ENCODE results near the gene CHI3L2.

Gene CHI3L2

DNA sequence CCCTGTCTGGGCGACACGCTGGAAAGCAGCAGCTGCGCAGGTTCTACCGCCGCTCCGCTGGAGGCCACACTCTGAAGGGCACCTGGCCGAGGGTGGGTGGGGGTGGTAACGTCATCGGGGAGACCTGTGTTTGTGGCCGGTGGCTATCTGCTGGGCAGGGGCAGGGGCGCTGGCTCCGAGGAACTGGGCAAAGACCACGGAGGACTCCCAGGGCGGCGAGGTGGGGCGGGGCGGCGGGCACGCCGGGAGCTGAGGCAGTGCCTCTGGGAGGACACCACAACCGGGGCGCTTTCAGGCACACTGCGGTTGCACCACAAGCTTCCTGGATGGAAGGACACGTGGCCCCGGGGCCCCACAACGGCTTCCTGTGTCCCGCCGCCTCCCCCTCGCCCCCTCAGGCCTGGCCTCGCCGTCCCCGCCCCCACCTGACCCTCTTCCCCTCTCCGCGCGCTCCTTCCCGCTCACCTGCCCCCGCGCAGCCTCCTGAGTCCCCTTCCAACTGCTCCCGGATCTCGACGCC is 23.8 kb upstream of the CHI3L2 start:
- H3K4me1 ChIP-seq (ENCODE audit: insufficient read depth, low read length) = peaks cover 5% of the 10 kb centered on the region

DNA sequence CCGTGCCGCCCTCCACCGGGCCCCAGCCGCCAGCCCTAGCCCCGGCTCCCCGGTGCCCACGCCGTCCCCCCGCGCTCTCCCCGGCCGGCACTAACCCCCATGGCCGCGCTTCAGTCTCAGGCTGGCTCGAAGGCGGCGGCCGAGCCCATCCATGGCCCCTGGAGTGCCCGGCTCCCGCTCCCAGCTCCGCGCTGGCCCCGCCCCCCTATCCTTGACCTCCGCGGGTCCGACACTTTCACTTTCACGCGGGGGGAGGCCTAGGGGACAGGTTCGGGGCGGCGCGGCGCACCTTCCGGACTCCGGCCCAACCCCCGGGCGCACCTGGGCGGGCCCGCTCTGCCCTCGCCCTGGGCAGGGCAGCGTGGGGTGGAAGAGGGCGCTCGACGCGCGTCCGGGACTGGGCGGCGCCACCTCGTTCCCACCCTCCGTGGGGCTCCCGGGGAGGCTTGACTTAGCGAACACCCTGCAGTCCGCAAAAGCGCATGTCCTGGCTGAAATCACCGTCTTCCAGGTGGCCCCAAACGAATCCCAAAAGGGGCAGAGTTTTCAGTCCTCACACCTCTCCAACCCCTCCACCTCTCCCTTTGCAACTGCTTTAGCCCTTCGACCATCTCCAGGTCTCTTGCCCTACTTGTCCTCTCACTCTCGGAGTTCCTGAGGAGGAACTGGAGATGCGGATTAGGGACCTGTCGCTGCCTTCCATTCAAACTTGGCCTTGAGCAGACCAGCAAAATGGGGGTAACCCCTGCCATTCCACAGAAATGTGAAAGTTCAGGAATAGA is 23.1 kb upstream of the CHI3L2 start:
- peak overlapping the region; percentile 45 to 57 for H3K4me3 ChIP-seq (ENCODE audit: low read depth in 1 of 2, low read length in 2 of 2)
- no peaks in the 10 kb centered on the region for H3K9me3 ChIP-seq (ENCODE audit: low read length)
- H3K36me3 ChIP-seq (ENCODE audit: insufficient read depth, low read length) = no peaks in the 10 kb centered on the region
- peaks cover 5% of the 10 kb centered on the region for H3K4me1 ChIP-seq (ENCODE audit: insufficient read depth, low read length)
- no peak overlapping the region for H3K27ac ChIP-seq (ENCODE audit: low read depth, low read length)
- no peak overlapping the region for H3K9ac ChIP-seq (ENCODE audit: low read length)
- peaks cover 9 to 17% of the 10 kb centered on the region in 2 donors for H3K27me3 ChIP-seq (ENCODE audit: control insufficient read depth in 1 of 2, insufficient read depth in 2 of 2, low read length in 2 of 2)

More for the DNA sequence above, 23.8 kb upstream of the CHI3L2 start:
- H3K4me3 ChIP-seq (ENCODE audit: low read depth in 1 of 2, low read length in 2 of 2) = peak overlapping the region; percentile 45 to 57
- no peak overlapping the region for H3K27ac ChIP-seq (ENCODE audit: low read depth, low read length)
- H3K27me3 ChIP-seq (ENCODE audit: control insufficient read depth in 1 of 2, insufficient read depth in 2 of 2, low read length in 2 of 2) = peaks cover 9 to 17% of the 10 kb centered on the region in 2 donors
- no peaks in the 10 kb centered on the region for H3K9me3 ChIP-seq (ENCODE audit: low read length)
- H3K36me3 ChIP-seq (ENCODE audit: insufficient read depth, low read length) = no peaks in the 10 kb centered on the region
- no peak overlapping the region for H3K9ac ChIP-seq (ENCODE audit: low read length)

DNA sequence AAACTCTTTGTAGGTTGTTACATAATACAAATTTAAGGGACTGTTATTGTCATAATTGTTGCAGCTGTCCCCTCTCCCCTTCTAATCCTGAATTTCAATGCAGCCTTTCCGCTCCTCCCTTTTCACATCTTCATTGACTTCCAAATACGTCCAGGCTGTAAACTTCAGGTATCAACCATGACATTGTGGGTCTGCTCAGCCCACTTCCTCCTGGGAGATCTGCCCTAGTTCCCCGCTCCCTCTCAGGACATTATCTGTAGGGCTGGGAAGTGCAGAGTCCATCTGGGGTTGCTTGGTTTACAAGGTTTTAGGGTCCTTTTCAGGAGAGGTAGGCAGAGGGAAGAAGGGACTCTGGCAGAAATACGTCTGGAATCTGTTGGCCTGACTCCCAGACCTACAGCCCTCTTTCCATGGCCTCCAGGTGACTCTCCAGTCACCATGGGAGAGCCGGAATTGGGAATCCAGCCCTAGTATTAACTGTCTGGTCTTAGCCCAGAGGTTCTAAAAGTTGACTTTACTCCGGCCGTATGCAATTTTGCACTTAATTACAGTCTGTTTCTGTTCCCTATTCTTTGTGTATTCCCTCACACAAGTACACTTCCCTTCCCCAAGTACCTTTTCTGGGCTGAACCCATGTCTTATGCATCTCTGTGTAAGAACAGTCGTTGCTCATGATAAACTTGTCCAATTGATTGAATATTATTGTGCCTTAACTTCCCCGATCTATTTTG is 22.4 kb upstream of the CHI3L2 start:
- peaks cover 9 to 17% of the 10 kb centered on the region in 2 donors for H3K27me3 ChIP-seq (ENCODE audit: control insufficient read depth in 1 of 2, insufficient read depth in 2 of 2, low read length in 2 of 2)
- H3K9ac ChIP-seq (ENCODE audit: low read length) = no peak overlapping the region
- no peak overlapping the region for H3K27ac ChIP-seq (ENCODE audit: low read depth, low read length)

DNA sequence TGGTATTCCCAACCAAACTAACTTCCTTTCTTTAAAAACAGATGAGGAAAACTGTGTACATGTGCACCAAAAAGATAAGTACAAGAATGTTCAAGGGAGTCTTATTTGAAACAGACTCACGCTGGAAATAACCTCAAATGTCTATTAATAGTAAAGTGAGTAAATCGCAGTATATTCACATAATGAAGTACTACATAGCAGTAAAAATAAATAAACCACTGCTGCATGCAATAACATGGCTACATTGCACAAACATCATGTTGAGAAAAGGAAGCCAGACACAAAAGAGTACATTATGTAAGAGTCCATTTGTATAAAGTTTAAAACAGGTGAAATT is 21.8 kb upstream of the CHI3L2 start:
- no peaks in the 10 kb centered on the region for H3K9me3 ChIP-seq (ENCODE audit: low read length)
- H3K4me1 ChIP-seq (ENCODE audit: insufficient read depth, low read length) = peaks cover 5% of the 10 kb centered on the region
- H3K9ac ChIP-seq (ENCODE audit: low read length) = no peak overlapping the region
- no peak overlapping the region for H3K4me3 ChIP-seq (ENCODE audit: low read depth in 1 of 2, low read length in 2 of 2)
- no peak overlapping the region for H3K27ac ChIP-seq (ENCODE audit: low read depth, low read length)
- no peaks in the 10 kb centered on the region for H3K36me3 ChIP-seq (ENCODE audit: insufficient read depth, low read length)
- H3K27me3 ChIP-seq (ENCODE audit: control insufficient read depth in 1 of 2, insufficient read depth in 2 of 2, low read length in 2 of 2) = peaks cover 9 to 17% of the 10 kb centered on the region in 2 donors

More for the DNA sequence above, 22.4 kb upstream of the CHI3L2 start:
- Histone ChIP-seq H3K36me3 (ENCODE audit: insufficient read depth, low read length) (no peaks in the 10 kb centered on the region), H3K4me3 (ENCODE audit: low read depth in 1 of 2, low read length in 2 of 2) (peak overlapping the region in 1 of 2 donors; percentile 45), H3K9me3 (ENCODE audit: low read length) (no peaks in the 10 kb centered on the region), H3K4me1 (ENCODE audit: insufficient read depth, low read length) (peaks cover 5% of the 10 kb centered on the region)

DNA sequence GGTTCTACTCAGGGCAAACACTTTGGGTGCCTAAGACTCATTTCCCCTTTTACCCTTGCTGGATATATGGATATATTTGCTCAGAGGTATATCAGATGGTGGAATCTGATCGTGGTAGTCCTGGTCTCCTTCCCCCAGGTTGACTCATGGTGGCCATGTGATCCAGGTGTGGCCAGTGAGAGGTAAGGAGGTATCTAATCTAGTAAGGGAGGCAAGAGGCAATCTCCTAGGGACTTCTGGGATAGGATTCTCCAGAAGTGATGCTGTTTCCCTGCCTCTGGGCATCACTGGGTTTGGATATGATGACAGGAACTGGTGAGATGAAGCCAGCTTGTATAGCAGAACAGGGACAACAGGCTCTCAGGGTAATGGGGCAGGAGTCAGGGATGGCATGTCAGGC is 18.6 kb upstream of the CHI3L2 start:
- H3K27me3 ChIP-seq (ENCODE audit: control insufficient read depth in 1 of 2, insufficient read depth in 2 of 2, low read length in 2 of 2) = peaks cover 6 to 9% of the 10 kb centered on the region in 2 donors
- H3K27ac ChIP-seq (ENCODE audit: low read depth, low read length) = no peak overlapping the region
- no peaks in the 10 kb centered on the region for H3K9me3 ChIP-seq (ENCODE audit: low read length)
- no peak overlapping the region for H3K9ac ChIP-seq (ENCODE audit: low read length)
- H3K4me1 ChIP-seq (ENCODE audit: insufficient read depth, low read length) = peaks cover 5% of the 10 kb centered on the region
- no peak overlapping the region for H3K4me3 ChIP-seq (ENCODE audit: low read depth in 1 of 2, low read length in 2 of 2)
- no peaks in the 10 kb centered on the region for H3K36me3 ChIP-seq (ENCODE audit: insufficient read depth, low read length)

DNA sequence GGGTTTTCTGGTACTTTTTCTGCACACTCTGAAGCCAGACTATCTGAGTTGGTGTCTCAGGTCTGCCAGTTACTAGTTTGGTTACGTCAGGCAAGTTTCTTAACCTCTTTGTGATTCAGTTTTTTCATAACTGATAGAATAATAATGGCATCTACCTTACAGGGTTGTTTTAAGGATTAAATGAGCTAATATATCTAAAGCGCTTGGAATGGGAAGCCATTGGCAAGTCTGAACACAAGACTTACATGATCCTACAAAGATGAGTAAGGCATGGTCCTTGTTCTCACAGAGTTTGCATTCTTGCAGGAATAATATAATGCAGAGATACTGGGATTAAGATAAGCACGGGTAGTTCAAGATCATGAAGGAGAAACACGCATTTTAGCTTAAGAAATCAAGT is 17.9 kb upstream of the CHI3L2 start:
- Histone ChIP-seq H3K4me1 (ENCODE audit: insufficient read depth, low read length) (peaks cover 4% of the 10 kb centered on the region), H3K27ac (ENCODE audit: low read depth, low read length) (no peak overlapping the region), H3K27me3 (ENCODE audit: control insufficient read depth in 1 of 2, insufficient read depth in 2 of 2, low read length in 2 of 2) (peaks cover 0 to 6% of the 10 kb centered on the region in 2 donors), H3K9me3 (ENCODE audit: low read length) (no peaks in the 10 kb centered on the region), H3K36me3 (ENCODE audit: insufficient read depth, low read length) (no peaks in the 10 kb centered on the region), H3K9ac (ENCODE audit: low read length) (no peak overlapping the region), H3K4me3 (ENCODE audit: low read depth in 1 of 2, low read length in 2 of 2) (no peak overlapping the region)

DNA sequence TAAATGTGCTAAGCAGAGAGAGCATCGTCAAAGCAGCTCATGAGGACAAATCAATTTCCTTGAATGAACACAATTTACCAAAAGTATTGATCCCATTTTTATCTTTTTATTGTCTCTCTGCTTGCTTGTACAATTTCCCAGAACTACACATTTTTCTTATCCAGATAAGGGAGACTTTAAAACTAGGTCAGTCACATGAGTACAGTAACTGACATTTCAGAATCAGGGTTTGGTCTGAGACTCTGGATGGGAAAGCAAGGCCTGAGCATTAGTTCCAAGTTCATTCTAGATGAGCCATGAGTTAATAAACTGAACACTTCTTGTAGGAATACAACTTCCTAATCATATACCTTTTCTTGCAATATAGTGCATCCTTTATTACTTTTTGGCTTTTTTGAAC is 15.6 kb upstream of the CHI3L2 start:
- no peaks in the 10 kb centered on the region for H3K4me1 ChIP-seq (ENCODE audit: insufficient read depth, low read length)
- H3K27ac ChIP-seq (ENCODE audit: low read depth, low read length) = no peak overlapping the region

DNA sequence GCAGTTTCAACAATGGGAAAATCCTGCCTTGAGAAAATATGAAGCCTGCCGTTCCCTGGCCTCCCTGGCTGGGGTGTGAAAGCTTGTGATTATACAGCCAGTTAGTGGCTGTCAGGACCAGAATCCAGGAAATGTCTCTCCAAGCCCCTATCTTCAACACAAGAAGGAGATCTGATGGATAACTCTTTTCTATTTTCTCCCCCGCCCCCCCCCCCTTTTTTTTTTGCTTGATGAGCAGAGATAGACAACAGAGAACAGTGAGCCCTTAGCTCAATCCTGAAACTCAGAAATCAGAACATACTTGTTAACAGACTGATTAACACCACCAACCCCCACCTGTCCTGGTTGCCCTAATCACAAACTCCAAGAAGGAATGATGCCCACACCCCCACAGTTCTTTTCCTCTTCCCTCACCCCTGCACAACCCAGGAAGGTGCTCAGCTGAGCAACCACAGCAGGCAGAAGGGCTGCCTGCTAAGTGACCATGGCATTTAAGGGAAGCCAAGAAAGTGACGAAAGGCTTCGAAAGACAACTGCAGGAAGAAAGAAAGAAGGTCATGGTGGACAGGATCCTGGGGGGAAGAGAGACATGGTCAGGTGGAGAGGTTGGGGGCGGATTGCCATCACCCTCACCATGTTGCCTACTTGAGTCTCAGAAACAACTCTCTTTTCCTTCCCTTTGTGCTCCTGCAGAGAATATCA is 14.7 kb upstream of the CHI3L2 start:
- no peak overlapping the region for H3K4me3 ChIP-seq (ENCODE audit: low read depth in 1 of 2, low read length in 2 of 2)
- H3K9ac ChIP-seq (ENCODE audit: low read length) = no peak overlapping the region
- H3K36me3 ChIP-seq (ENCODE audit: insufficient read depth, low read length) = no peaks in the 10 kb centered on the region
- H3K27me3 ChIP-seq (ENCODE audit: control insufficient read depth in 1 of 2, insufficient read depth in 2 of 2, low read length in 2 of 2) = no peaks in the 10 kb centered on the region
- no peak overlapping the region for H3K27ac ChIP-seq (ENCODE audit: low read depth, low read length)
- H3K4me1 ChIP-seq (ENCODE audit: insufficient read depth, low read length) = no peaks in the 10 kb centered on the region
- no peaks in the 10 kb centered on the region for H3K9me3 ChIP-seq (ENCODE audit: low read length)

More for the DNA sequence above, 15.6 kb upstream of the CHI3L2 start:
- Histone ChIP-seq H3K4me3 (ENCODE audit: low read depth in 1 of 2, low read length in 2 of 2) (no peak overlapping the region), H3K9me3 (ENCODE audit: low read length) (no peaks in the 10 kb centered on the region), H3K27me3 (ENCODE audit: control insufficient read depth in 1 of 2, insufficient read depth in 2 of 2, low read length in 2 of 2) (no peaks in the 10 kb centered on the region), H3K36me3 (ENCODE audit: insufficient read depth, low read length) (no peaks in the 10 kb centered on the region), H3K9ac (ENCODE audit: low read length) (no peak overlapping the region)

DNA sequence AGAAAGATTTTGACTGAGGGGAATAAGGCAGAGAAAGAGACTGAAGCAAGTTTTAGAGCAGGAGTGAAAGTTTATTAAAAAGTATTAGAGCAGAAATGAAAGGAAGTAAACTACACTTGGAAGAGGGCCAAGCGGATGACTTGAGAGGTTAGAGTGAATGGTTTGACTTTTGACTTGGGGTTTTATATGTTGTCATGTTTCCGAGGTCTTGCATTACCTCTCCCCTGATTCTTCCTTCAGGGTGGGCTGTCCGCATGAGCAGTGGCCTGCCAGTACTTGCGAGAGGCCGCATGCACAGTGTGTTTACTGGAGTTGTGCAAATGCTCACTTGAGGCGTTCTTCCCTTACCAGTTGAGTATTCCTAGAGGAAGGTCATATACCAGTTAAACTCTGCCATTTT is 14.1 kb upstream of the CHI3L2 start:
- Histone ChIP-seq H3K9me3 (ENCODE audit: low read length) (no peaks in the 10 kb centered on the region), H3K36me3 (ENCODE audit: insufficient read depth, low read length) (no peaks in the 10 kb centered on the region), H3K9ac (ENCODE audit: low read length) (no peak overlapping the region), H3K27me3 (ENCODE audit: control insufficient read depth in 1 of 2, insufficient read depth in 2 of 2, low read length in 2 of 2) (no peaks in the 10 kb centered on the region), H3K4me1 (ENCODE audit: insufficient read depth, low read length) (no peaks in the 10 kb centered on the region), H3K4me3 (ENCODE audit: low read depth in 1 of 2, low read length in 2 of 2) (no peak overlapping the region), H3K27ac (ENCODE audit: low read depth, low read length) (no peak overlapping the region)

DNA sequence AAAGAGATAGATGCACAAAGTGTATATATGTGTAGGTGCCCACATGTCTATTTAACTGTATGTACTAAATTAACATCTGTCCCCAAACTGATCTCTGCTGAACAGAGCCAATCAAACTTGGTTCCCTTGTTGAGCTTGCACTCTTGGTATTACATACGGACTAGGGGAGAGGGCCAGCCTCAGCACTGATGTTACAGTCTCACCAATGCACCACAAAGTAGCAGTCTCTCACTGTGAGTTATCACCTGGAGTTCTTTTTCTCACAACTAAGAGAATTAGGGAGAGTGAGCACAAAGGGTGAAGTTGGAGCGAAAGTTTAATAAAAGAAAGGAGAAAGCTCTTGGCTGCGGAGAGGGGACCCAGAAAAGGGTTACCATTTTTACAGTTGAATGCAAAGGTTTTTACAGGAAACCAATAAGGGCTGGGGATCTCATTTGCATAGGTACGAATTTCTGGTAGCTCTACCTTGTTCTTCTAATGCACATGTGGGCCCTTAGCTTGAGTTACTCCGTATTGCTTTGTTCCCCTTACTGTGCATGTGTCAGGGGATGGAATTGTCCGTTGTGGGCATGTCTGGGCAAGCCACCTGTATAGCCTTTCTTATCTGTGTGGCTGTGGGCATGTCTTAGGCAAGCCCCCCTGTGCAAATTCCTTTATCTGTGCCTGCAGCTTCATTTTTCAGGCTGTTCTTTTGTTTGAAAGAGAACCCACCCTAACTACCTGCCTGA is 13.3 kb upstream of the CHI3L2 start:
- H3K9ac ChIP-seq (ENCODE audit: low read length) = no peak overlapping the region
- H3K27me3 ChIP-seq (ENCODE audit: control insufficient read depth in 1 of 2, insufficient read depth in 2 of 2, low read length in 2 of 2) = no peaks in the 10 kb centered on the region
- no peaks in the 10 kb centered on the region for H3K9me3 ChIP-seq (ENCODE audit: low read length)
- H3K4me1 ChIP-seq (ENCODE audit: insufficient read depth, low read length) = no peaks in the 10 kb centered on the region
- H3K27ac ChIP-seq (ENCODE audit: low read depth, low read length) = no peak overlapping the region
- H3K4me3 ChIP-seq (ENCODE audit: low read depth in 1 of 2, low read length in 2 of 2) = no peak overlapping the region
- H3K36me3 ChIP-seq (ENCODE audit: insufficient read depth, low read length) = no peaks in the 10 kb centered on the region

DNA sequence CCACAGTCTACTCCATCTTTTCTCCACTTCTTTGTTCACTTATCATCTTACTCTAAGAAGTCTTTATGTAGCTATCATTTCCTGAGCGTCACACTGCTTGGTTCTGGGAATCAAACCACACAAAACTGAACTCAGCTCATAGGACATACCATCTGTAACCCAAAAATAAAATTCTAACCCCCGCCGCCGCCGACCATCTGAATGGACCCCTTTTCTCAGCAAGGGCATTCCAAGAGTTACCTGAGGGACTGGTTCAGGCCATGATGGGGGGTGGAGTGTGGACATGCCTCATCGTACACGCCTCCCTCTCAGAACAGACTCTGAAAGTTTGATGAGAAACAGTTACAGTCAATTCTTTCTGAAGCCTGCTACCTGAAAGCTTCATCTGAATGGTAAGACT is 12.6 kb upstream of the CHI3L2 start:
- Histone ChIP-seq H3K36me3 (ENCODE audit: insufficient read depth, low read length) (no peaks in the 10 kb centered on the region), H3K9me3 (ENCODE audit: low read length) (no peaks in the 10 kb centered on the region), H3K4me3 (ENCODE audit: low read depth in 1 of 2, low read length in 2 of 2) (no peak overlapping the region), H3K4me1 (ENCODE audit: insufficient read depth, low read length) (no peaks in the 10 kb centered on the region), H3K9ac (ENCODE audit: low read length) (no peak overlapping the region), H3K27ac (ENCODE audit: low read depth, low read length) (no peak overlapping the region), H3K27me3 (ENCODE audit: control insufficient read depth in 1 of 2, insufficient read depth in 2 of 2, low read length in 2 of 2) (no peaks in the 10 kb centered on the region)
